Retinal pigment epithelial cell (primary cell): Measurements from ENCODE around the gene GLYATL2.

Experiments used
- DNase-seq: peaks from one replicate; pipeline ENCODE4 v3.0.0-alpha.2; 2010; ENCODE audit warnings: low read depth
- H3K4me3 ChIP-seq: 2 replicates; pipeline ENCODE4 v1.5.1; 2011; ENCODE audit warnings: mild to moderate bottlenecking, low read length, control low read depth, moderate library complexity
- CTCF ChIP-seq: conservative IDR thresholded peaks from 2 replicates; pipeline ENCODE4 v1.5.1; 2011; ENCODE audit warnings: low read depth, low read length, control low read depth, inconsistent platforms

GLYATL2 gene

GRCh38 chr11:58832056-58832645, 12.4 kb downstream of the GLYATL2 start:
- no peak for DNase-seq
- no peak for TF ChIP-seq CTCF
- no peak overlapping the region for H3K4me3 ChIP-seq

GRCh38 chr11:58830673-58831301, 13.7 kb downstream of the GLYATL2 start:
- no peak for DNase-seq
- no peak overlapping the region for H3K4me3 ChIP-seq
- TF ChIP-seq CTCF = no peak

GRCh38 chr11:58829786-58830185, 14.7 kb downstream of the GLYATL2 start:
- DNase-seq = no peak
- TF ChIP-seq CTCF = no peak
- no peak overlapping the region for H3K4me3 ChIP-seq

GRCh38 chr11:58813693-58814092, 30.8 kb downstream of the GLYATL2 start:
- DNase-seq = no peak
- no peak overlapping the region for H3K4me3 ChIP-seq
- no peak for TF ChIP-seq CTCF

GRCh38 chr11:58811499-58811898, 33.0 kb downstream of the GLYATL2 start:
- TF ChIP-seq CTCF = no peak
- no peak overlapping the region for H3K4me3 ChIP-seq
- no peak for DNase-seq

GRCh38 chr11:58807343-58807742, 37.2 kb downstream of the GLYATL2 start:
- DNase-seq = no peak
- no peak for TF ChIP-seq CTCF
- no peak overlapping the region for H3K4me3 ChIP-seq

GRCh38 chr11:58805065-58805464, 39.4 kb downstream of the GLYATL2 start:
- H3K4me3 ChIP-seq = no peak overlapping the region
- no peak for DNase-seq
- TF ChIP-seq CTCF = no peak
